Measurements from ENCODE around the gene KDM2B. TPM values are rescaled to one million over a fixed set of nuclear protein-coding genes. Genes with fewer than 3 reads are reported as not detected.

The KDM2B gene
- total and polyA plus RNA-seq, 2 of the 8 experiments (the other 6 are each of a cell fraction or from before 2014, with no cell fraction given): 111 to 162 TPM

DNA sequence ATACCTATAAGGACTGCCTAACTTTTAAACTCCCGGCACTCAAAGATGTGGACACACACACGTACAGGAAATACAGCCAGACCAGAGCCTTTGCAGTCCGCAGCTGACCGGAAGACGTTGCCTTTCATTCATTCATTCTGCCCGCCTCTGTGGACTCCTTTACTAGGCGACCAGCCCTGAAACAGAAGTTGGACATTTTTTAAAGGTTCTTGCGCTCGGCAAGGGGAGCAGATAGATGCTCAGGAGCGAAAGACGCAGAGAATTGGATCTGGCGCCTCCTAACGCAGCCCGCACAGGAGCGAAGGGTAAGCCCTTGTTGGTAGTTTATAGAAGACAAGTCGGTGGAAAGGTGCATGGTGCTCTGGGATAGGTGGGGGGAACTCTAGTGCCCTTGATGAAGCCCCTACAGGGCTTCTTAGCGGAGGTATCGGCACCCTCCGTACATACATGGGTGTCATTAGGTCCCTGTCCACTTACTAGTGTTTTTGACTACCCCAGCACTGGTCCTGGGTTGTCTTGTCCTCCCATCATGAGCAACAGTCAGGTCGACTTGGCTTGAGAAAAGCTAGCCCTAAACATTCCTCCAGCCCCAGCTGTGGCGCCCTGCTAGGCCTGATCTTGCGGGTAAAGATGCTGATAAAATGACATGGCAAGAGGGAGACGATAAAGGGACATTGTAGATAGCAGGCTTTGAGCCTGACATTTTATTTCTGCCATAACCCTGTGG lies at the start of gene KDM2B (continued):
- TF ChIP-seq, protein P1, sequence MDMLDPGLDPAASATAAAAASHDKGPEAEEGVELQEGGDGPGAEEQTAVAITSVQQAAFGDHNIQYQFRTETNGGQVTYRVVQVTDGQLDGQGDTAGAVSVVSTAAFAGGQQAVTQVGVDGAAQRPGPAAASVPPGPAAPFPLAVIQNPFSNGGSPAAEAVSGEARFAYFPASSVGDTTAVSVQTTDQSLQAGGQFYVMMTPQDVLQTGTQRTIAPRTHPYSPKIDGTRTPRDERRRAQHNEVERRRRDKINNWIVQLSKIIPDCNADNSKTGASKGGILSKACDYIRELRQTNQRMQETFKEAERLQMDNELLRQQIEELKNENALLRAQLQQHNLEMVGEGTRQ (IDR thresholded peaks at IDR 0.05; ENCODE audit: low read length): no peak
- peak; percentile 50 for TF ChIP-seq TEAD4 (IDR thresholded peaks at IDR 0.05; ENCODE audit: low read depth, low read length)
- peak; percentile 48 for TF ChIP-seq ASH2L (IDR thresholded peaks at IDR 0.05; ENCODE audit: low read length)
- TF ChIP-seq CHD1 (IDR thresholded peaks at IDR 0.05; ENCODE audit: low read depth, low read length): no peak
- TF ChIP-seq RXRA (IDR thresholded peaks at IDR 0.05; ENCODE audit: insufficient read depth, low read depth, low read length): no peak
- TF ChIP-seq SUZ12 (IDR thresholded peaks at IDR 0.05; ENCODE audit: low read length): no peak
- no peak for TF ChIP-seq GABPA (IDR thresholded peaks at IDR 0.05; ENCODE audit: borderline replicate concordance, insufficient read depth, low read length)
- no peak for TF ChIP-seq SIX5 (IDR thresholded peaks at IDR 0.05; ENCODE audit: low read depth, low read length)
- TF ChIP-seq TAF1 (IDR thresholded peaks at IDR 0.05; ENCODE audit: low read depth, low read length): peak; percentile 54; the same call in 1 of the 2 replicates
- TF ChIP-seq SIRT6 (IDR thresholded peaks at IDR 0.05; ENCODE audit: low read length): no peak
- peak; percentile 22; the same call in 1 of the 2 replicates for TF ChIP-seq TBP (IDR thresholded peaks at IDR 0.05; ENCODE audit: low read depth, low read length)
- no peak for TF ChIP-seq RFX5 (IDR thresholded peaks at IDR 0.05; ENCODE audit: borderline replicate concordance, low read depth, low read length)
- peak; percentile 28; the same call in 1 of the 2 replicates for TF ChIP-seq POLR2AphosphoS5 (IDR thresholded peaks at IDR 0.05; ENCODE audit: low read depth, low read length)
